RWPE1 (cell line): ENCODE data around the gene LCE1F.

Experiments used
- CTCF ChIA-PET: fragments of 350-600 bp; sonication (Branson Sonifier 250); formaldehyde crosslinking; extraction: SDS; loops from one replicate; lab custom pipeline; 2021; lab: Yijun Ruan, JAX
- POLR2A ChIA-PET: fragments of 400-600 bp; formaldehyde crosslinking; extraction: SDS; loops from one replicate; lab custom pipeline; 2020; ENCODE audit warnings: antibody characterized with exemption; ENCODE audit not compliant: low non-redundant PET; lab: Yijun Ruan, JAX
- DNase-seq: peaks from one replicate; pipeline ENCODE4 v3.0.0; 2012; ENCODE audit warnings: low spot score
- H3K27ac ChIP-seq: fragments of 450-650 bp; 2 replicates; pipeline ENCODE4 v1.5.1; 2017
- CTCF ChIP-seq: fragments of 450-650 bp; conservative IDR thresholded peaks from 2 replicates; pipeline ENCODE4 v1.5.1; 2017; ENCODE audit warnings: low read depth, mild to moderate bottlenecking

The LCE1F gene

GRCh38 chr1:152786077-152786476, 11.1 kb downstream of the LCE1F start, which contains the start of gene LCE1E:
Gene LCE1E (plus strand): TSS chr1:152786257. CDS start chr1:152787300, 1,043 bp downstream.
- TF ChIP-seq CTCF: no peak
- POLR2A ChIA-PET: interaction anchor here (0.6 kb wide), 1 partner anchor 14 kb away, joined by 3 read pairs; no protein-coding TSS in a partner anchor
- H3K27ac ChIP-seq: no peak within 1 kb of the TSS
- DNase-seq: peak; percentile 81
- CTCF ChIA-PET: interaction anchor here (1.4 kb wide), 1 partner anchor 14 kb away, joined by 5 read pairs; no protein-coding TSS in a partner anchor

- CTCF ChIA-PET: no interaction called here
- DNase-seq: no peak
- POLR2A ChIA-PET: no interaction called here
- no peak overlapping the region for H3K27ac ChIP-seq
- no peak for TF ChIP-seq CTCF
Measured at GRCh38 chr1:152795686-152796085, 20.7 kb downstream of the LCE1F start.

- no peak for DNase-seq
- no peak for TF ChIP-seq CTCF
- ChIA-PET POLR2A (no interaction called here), CTCF (interaction anchor here (0.6 kb wide), 1 partner anchor 25 kb away, joined by 4 read pairs; no protein-coding TSS in a partner anchor)
- no peak within 1 kb of the TSS for H3K27ac ChIP-seq
Measured at GRCh38 chr1:152796421-152796820, 21.5 kb downstream of the LCE1F start, which contains the start of gene LCE1D. Gene LCE1D (plus strand): TSS chr1:152796721. CDS start chr1:152797795, 1,074 bp downstream.

GRCh38 chr1:152801333-152801732, 26.4 kb downstream of the LCE1F start:
- DNase-seq: no peak
- TF ChIP-seq CTCF: no peak
- ChIA-PET CTCF (interaction anchor here (0.6 to 1.6 kb wide), 2 partner anchors 15 to 57 kb away, joined by 4 to 5 read pairs; partner anchors contain the start of gene LCE1E), POLR2A (no interaction called here)
- no peak overlapping the region for H3K27ac ChIP-seq

GRCh38 chr1:152806576-152806975, 31.6 kb downstream of the LCE1F start, which contains the start of gene LCE1C:
Gene LCE1C (minus strand): TSS chr1:152806651. CDS start chr1:152805478, 1,173 bp downstream.
- DNase-seq: peak; percentile 11
- ChIA-PET POLR2A (no interaction called here), CTCF (no interaction called here)
- no peak within 1 kb of the TSS for H3K27ac ChIP-seq
- TF ChIP-seq CTCF: no peak

GRCh38 chr1:152811050-152811449, 36.1 kb downstream of the LCE1F start:
- ChIA-PET POLR2A (no interaction called here), CTCF (no interaction called here)
- DNase-seq: peak; percentile 13
- H3K27ac ChIP-seq: no peak overlapping the region
- TF ChIP-seq CTCF: no peak
